ENCODE results near the gene METAP1.

DNA sequence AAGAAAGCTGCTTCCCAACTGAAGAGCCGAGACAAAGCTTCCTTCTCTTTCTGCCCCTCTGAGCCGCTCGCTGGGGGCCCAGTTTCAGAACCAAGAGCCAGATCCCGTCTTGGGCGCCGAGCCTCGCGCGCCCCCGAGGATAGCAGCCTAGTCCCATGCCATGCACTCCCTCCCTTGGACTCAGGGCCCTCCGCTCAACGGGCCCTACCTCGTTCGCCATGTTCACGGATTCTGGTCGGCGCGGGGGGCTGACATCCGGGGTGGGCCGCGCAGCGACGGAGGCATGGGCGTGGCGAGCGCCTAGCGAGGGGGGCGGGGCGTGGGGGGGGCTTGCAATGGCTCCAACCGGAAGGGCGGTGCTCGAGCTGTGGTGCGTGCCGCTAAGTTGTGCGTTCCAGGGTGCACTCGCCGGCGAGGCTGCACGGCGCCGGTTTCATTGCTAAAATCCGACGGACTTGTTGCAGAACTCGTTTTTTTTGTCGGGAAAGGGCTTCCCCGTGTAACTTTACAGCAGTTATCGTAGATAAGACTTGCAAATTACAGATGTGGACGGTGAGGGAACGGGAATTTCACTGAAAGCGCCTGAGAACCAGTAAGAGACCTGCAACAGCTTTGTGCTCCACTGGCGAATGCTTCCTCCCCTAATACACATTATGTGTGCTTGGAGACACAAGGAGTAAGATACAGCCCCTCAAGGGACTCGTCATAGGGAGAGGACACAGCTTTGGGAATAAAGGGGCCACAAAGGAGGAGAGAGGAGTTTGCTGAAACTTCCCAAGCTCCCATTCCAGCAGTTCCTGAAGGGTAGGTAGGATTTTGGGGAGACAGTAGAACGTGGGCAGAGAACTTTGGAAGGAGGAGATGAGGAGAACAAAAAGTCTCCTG is 93.2 kb downstream of the METAP1 start, which contains the start of gene ADH5:
- no peak for TF ChIP-seq ZNF274 (IDR thresholded peaks at IDR 0.05; ENCODE audit: borderline replicate concordance, extremely low read depth, low read length)
- no peak for TF ChIP-seq CTCF (IDR thresholded peaks at IDR 0.05; ENCODE audit: control extremely low read depth in 1 of 3, insufficient read depth in 1 of 3, low read depth in 1 of 3, low read length in 3 of 3)
- TF ChIP-seq POLR2A (IDR thresholded peaks at IDR 0.05; ENCODE audit: control extremely low read depth in 1 of 2, low read depth in 2 of 2, low read length in 2 of 2), result peak; percentile 88 to 92
- peak; percentile 88 for TF ChIP-seq TAF1 (IDR thresholded peaks at IDR 0.05; ENCODE audit: low read depth, low read length)
- no peak for TF ChIP-seq SUZ12 (IDR thresholded peaks at IDR 0.05; ENCODE audit: low read length)
